ENCODE data around the gene CNIH2.

CNIH2 gene

GRCh38 chr11:66287889-66288670 lies 10.1 kb downstream of the CNIH2 start:
- whole genome bisulfite sequencing: 59% methylated on average over 20 of the region's 20 CpGs

GRCh38 chr11:66288671-66289547 lies 10.9 kb downstream of the CNIH2 start, which contains the start of gene YIF1A:
TSS of gene YIF1A (minus strand) at chr11:66289143. CDS start at chr11:66288985, 158 bp downstream.
- Histone ChIP-seq H3K14ac (ENCODE audit: low read length in 2 of 2) (peak within 1 kb of the TSS; percentile 89 to 95), H3K27ac (ENCODE audit: low read length, poor library complexity, severe bottlenecking) (peak within 1 kb of the TSS; percentile 98), H3K4ac (ENCODE audit: low read depth in 1 of 2, low read length in 2 of 2) (peak within 1 kb of the TSS; percentile 95 to 96), H3K23ac (ENCODE audit: low read length in 2 of 2) (peak within 1 kb of the TSS in 1 of 2 experiments; percentile 87), H3K36me3 (ENCODE audit: control insufficient read depth in 1 of 2, insufficient read depth in 2 of 2, low read depth in 1 of 2, low read length in 2 of 2) (peaks cover 30 to 38% of the 10 kb centered on the region in 2 experiments), H3K4me3 (ENCODE audit: insufficient read depth in 1 of 2, low read depth in 1 of 2, low read length in 2 of 2) (peak within 1 kb of the TSS; percentile 92), H3K4me1 (ENCODE audit: control insufficient read depth, insufficient read depth, low read depth, low read length) (peaks cover 44% of the 10 kb centered on the region), H2BK5ac (ENCODE audit: low read depth, low read length, poor library complexity, severe bottlenecking) (peak within 1 kb of the TSS; percentile 79), H2BK12ac (ENCODE audit: low read length in 2 of 2) (no peak within 1 kb of the TSS), H3K4me2 (ENCODE audit: low read length, poor library complexity, severe bottlenecking) (peak within 1 kb of the TSS; percentile 90), H3K27me3 (ENCODE audit: control insufficient read depth in 1 of 2, insufficient read depth in 1 of 2, low read length in 2 of 2) (peaks cover 28 to 32% of the 10 kb centered on the region in 2 experiments), H4K8ac (ENCODE audit: low read length) (peak within 1 kb of the TSS; percentile 96), H2AK5ac (ENCODE audit: low read length, severe bottlenecking) (peak within 1 kb of the TSS; percentile 41), H2AFZ (ENCODE audit: low read depth, low read length) (peak within 1 kb of the TSS; percentile 55), H3K79me1 (replicated peaks; ENCODE audit: low read length, poor library complexity, severe bottlenecking) (peaks cover 26% of the 10 kb centered on the region), H3K9me3 (ENCODE audit: control insufficient read depth, low read length) (no peaks in the 10 kb centered on the region), H3K18ac (ENCODE audit: low read depth in 1 of 2, low read length in 2 of 2) (peak within 1 kb of the TSS; percentile 94 to 98), H3K9ac (ENCODE audit: low read length) (peak within 1 kb of the TSS; percentile 99), H2BK120ac (ENCODE audit: low read depth, low read length) (peak within 1 kb of the TSS; percentile 96), H4K91ac (ENCODE audit: low read length) (peak within 1 kb of the TSS; percentile 94), H2BK15ac (ENCODE audit: low read depth, poor library complexity, severe bottlenecking) (peak within 1 kb of the TSS; percentile 97)
- under 1% methylated on average over 82 of the region's 87 CpGs for WGBS
- peak; percentile 100 for DNase-seq

More at GRCh38 chr11:66287889-66288670, 10.1 kb downstream of the CNIH2 start:
- Histone ChIP-seq H3K4me3 (ENCODE audit: insufficient read depth in 1 of 2, low read depth in 1 of 2, low read length in 2 of 2) (peak overlapping the region; percentile 92), H2AK5ac (ENCODE audit: low read length, severe bottlenecking) (peak overlapping the region; percentile 41), H2BK120ac (ENCODE audit: low read depth, low read length) (peak overlapping the region; percentile 96), H3K36me3 (ENCODE audit: control insufficient read depth in 1 of 2, insufficient read depth in 2 of 2, low read depth in 1 of 2, low read length in 2 of 2) (peaks cover 34 to 46% of the 10 kb centered on the region in 2 experiments), H2BK5ac (ENCODE audit: low read depth, low read length, poor library complexity, severe bottlenecking) (peak overlapping the region; percentile 79), H3K14ac (ENCODE audit: low read length in 2 of 2) (peak overlapping the region; percentile 89 to 95), H3K79me1 (replicated peaks; ENCODE audit: low read length, poor library complexity, severe bottlenecking) (peaks cover 26% of the 10 kb centered on the region), H4K91ac (ENCODE audit: low read length) (peak overlapping the region; percentile 94), H3K9ac (ENCODE audit: low read length) (peak overlapping the region; percentile 99), H3K27ac (ENCODE audit: low read length, poor library complexity, severe bottlenecking) (peak overlapping the region; percentile 54), H2BK15ac (ENCODE audit: low read depth, poor library complexity, severe bottlenecking) (no peak overlapping the region), H3K9me3 (ENCODE audit: control insufficient read depth, low read length) (no peaks in the 10 kb centered on the region), H3K27me3 (ENCODE audit: control insufficient read depth in 1 of 2, insufficient read depth in 1 of 2, low read length in 2 of 2) (peaks cover 20 to 23% of the 10 kb centered on the region in 2 experiments), H3K18ac (ENCODE audit: low read depth in 1 of 2, low read length in 2 of 2) (peak overlapping the region; percentile 94 to 98), H3K4ac (ENCODE audit: low read depth in 1 of 2, low read length in 2 of 2) (peak overlapping the region; percentile 95 to 96), H2BK12ac (ENCODE audit: low read length in 2 of 2) (peak overlapping the region in 1 of 2 experiments; percentile 21), H2AFZ (ENCODE audit: low read depth, low read length) (peak overlapping the region; percentile 6), H3K4me1 (ENCODE audit: control insufficient read depth, insufficient read depth, low read depth, low read length) (peaks cover 44% of the 10 kb centered on the region), H3K23ac (ENCODE audit: low read length in 2 of 2) (peak overlapping the region in 1 of 2 experiments; percentile 87), H4K8ac (ENCODE audit: low read length) (peak overlapping the region; percentile 96), H3K4me2 (ENCODE audit: low read length, poor library complexity, severe bottlenecking) (peak overlapping the region; percentile 90)
- peak; percentile 46 for DNase-seq

DNA sequence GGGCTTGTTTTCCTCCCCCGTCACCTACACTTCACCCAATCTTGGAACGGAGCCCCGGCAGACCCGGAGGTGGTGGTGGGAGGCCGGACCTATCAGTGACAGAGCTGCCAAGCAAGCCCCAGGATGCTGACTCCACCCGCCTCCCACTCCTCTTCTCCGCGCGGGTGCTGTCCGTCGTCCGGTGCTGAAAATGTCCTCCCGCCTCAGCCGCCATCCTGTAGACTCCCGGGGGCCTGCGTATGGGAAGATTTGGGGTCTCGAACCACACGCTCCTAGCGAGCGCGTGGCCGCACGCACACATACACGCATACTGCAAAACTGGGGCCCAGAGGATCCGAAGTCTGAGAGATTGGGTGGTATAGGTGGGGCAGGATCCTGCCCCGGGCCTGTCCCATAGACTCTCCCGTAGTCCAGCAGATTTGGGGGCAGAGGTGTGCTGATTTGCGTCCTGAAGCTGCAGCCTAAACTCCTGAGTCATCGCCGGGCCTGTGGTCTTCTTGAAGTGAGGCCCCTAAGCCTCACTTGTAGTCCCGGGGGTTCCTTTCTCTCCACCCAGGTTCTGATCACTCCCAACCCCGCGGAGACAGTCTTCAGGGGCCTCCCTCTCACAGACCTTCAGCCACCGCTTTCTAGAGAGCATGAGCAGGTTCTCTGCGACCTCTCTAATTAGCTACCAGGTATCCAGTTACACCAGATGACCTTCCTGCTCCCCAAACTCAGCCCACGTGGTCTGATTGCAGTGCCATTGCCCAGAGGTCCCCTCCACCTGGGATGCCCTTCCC lies 11.8 kb downstream of the CNIH2 start:
- no peak overlapping the region for H2BK5ac ChIP-seq (ENCODE audit: low read depth, low read length, poor library complexity, severe bottlenecking)
- peak overlapping the region; percentile 91 to 93 for H3K4ac ChIP-seq (ENCODE audit: low read depth in 1 of 2, low read length in 2 of 2)
- peak overlapping the region; percentile 62 to 92 for H3K4me3 ChIP-seq (ENCODE audit: insufficient read depth in 1 of 2, low read depth in 1 of 2, low read length in 2 of 2)
- H3K4me2 ChIP-seq (ENCODE audit: low read length, poor library complexity, severe bottlenecking): peak overlapping the region; percentile 87
- peaks cover 44% of the 10 kb centered on the region for H3K4me1 ChIP-seq (ENCODE audit: control insufficient read depth, insufficient read depth, low read depth, low read length)
- peak overlapping the region; percentile 55 for H2AFZ ChIP-seq (ENCODE audit: low read depth, low read length)
- peak overlapping the region; percentile 89 to 91 for H3K18ac ChIP-seq (ENCODE audit: low read depth in 1 of 2, low read length in 2 of 2)
- H2BK120ac ChIP-seq (ENCODE audit: low read depth, low read length): peak overlapping the region; percentile 96
- H4K8ac ChIP-seq (ENCODE audit: low read length): peak overlapping the region; percentile 89
- H3K14ac ChIP-seq (ENCODE audit: low read length in 2 of 2): no peak overlapping the region
- H3K79me1 ChIP-seq (replicated peaks; ENCODE audit: low read length, poor library complexity, severe bottlenecking): peaks cover 20% of the 10 kb centered on the region
- peak overlapping the region; percentile 98 for H3K27ac ChIP-seq (ENCODE audit: low read length, poor library complexity, severe bottlenecking)
- no peak overlapping the region for H2BK12ac ChIP-seq (ENCODE audit: low read length in 2 of 2)
- WGBS: 16% methylated on average over 36 of the region's 36 CpGs
- peak overlapping the region; percentile 99 for H3K9ac ChIP-seq (ENCODE audit: low read length)
- H3K27me3 ChIP-seq (ENCODE audit: control insufficient read depth in 1 of 2, insufficient read depth in 1 of 2, low read length in 2 of 2): peaks cover 30 to 38% of the 10 kb centered on the region in 2 experiments
- no peak for DNase-seq
- peak overlapping the region; percentile 83 for H4K91ac ChIP-seq (ENCODE audit: low read length)
- no peaks in the 10 kb centered on the region for H3K9me3 ChIP-seq (ENCODE audit: control insufficient read depth, low read length)
- H2BK15ac ChIP-seq (ENCODE audit: low read depth, poor library complexity, severe bottlenecking): peak overlapping the region; percentile 97
- H2AK5ac ChIP-seq (ENCODE audit: low read length, severe bottlenecking): no peak overlapping the region
- peaks cover 22 to 34% of the 10 kb centered on the region in 2 experiments for H3K36me3 ChIP-seq (ENCODE audit: control insufficient read depth in 1 of 2, insufficient read depth in 2 of 2, low read depth in 1 of 2, low read length in 2 of 2)
- peak overlapping the region in 1 of 2 experiments; percentile 80 for H3K23ac ChIP-seq (ENCODE audit: low read length in 2 of 2)

Data from mesenchymal stem cell (in vitro differentiated cells and primary cell).